Ishikawa (cell line): ENCODE results near the gene HIF3A.

Experiments
- CEBPB ChIP-seq: IDR thresholded peaks from 2 replicates; pipeline ENCODE4 v1.6.1; 2012
- CREB1 ChIP-seq: IDR thresholded peaks from 2 replicates; pipeline ENCODE4 v1.6.1; 2012; ENCODE audit warnings: low read depth
- EGR1 ChIP-seq: IDR thresholded peaks from 2 replicates; pipeline ENCODE4 v1.6.1; 2012
- EP300 ChIP-seq: IDR thresholded peaks from 2 replicates; pipeline ENCODE4 v1.6.1; 2012; ENCODE audit warnings: borderline replicate concordance
- FOXM1 ChIP-seq: IDR thresholded peaks from 2 replicates; pipeline ENCODE4 v1.6.1; 2012; ENCODE audit warnings: low read depth, borderline replicate concordance
- MAX ChIP-seq: IDR thresholded peaks from 2 replicates; pipeline ENCODE4 v1.6.1; 2012
- NFIC ChIP-seq: IDR thresholded peaks from 2 replicates; pipeline ENCODE4 v1.6.1; 2012
- RAD21 ChIP-seq: IDR thresholded peaks from 2 replicates; pipeline ENCODE4 v1.6.1; 2012; ENCODE audit warnings: low read depth
- REST ChIP-seq: IDR thresholded peaks from 2 replicates; pipeline ENCODE4 v1.6.1; 2012; ENCODE audit warnings: low read depth, mild to moderate bottlenecking
- TAF1 ChIP-seq: IDR thresholded peaks from 2 replicates; pipeline ENCODE4 v1.6.1; 2012; ENCODE audit warnings: low read depth, mild to moderate bottlenecking
- TCF12 ChIP-seq: IDR thresholded peaks from 2 replicates; pipeline ENCODE4 v1.6.1; 2012; ENCODE audit warnings: low read depth
- TEAD4 ChIP-seq: IDR thresholded peaks from 2 replicates; pipeline ENCODE4 v1.6.1; 2012
- USF1 ChIP-seq: IDR thresholded peaks from 2 replicates; pipeline ENCODE4 v1.6.1; 2012
- YY1 ChIP-seq: IDR thresholded peaks from 2 replicates; pipeline ENCODE4 v1.6.1; 2012; ENCODE audit warnings: low read depth
- ZBTB7A ChIP-seq: IDR thresholded peaks from 2 replicates; pipeline ENCODE4 v1.6.1; 2012; ENCODE audit warnings: low read depth

HIF3A gene

GRCh38 chr19:46350758-46351159, 53.9 kb downstream of the HIF3A start:
- no peak for TF ChIP-seq TEAD4
- TF ChIP-seq EGR1: no peak
- no peak for TF ChIP-seq RAD21
- no peak for TF ChIP-seq NFIC
- no peak for TF ChIP-seq TCF12
- TF ChIP-seq FOXM1: no peak
- TF ChIP-seq REST: no peak
- no peak for TF ChIP-seq ZBTB7A
- TF ChIP-seq MAX: no peak
- TF ChIP-seq USF1: no peak
- TF ChIP-seq YY1: no peak
- no peak for TF ChIP-seq CREB1
- TF ChIP-seq TAF1: no peak

- TF ChIP-seq TEAD4: peak; percentile 69
- no peak for TF ChIP-seq ZBTB7A
- no peak for TF ChIP-seq EGR1
- no peak for TF ChIP-seq MAX
- peak; percentile 61; the same call in 1 of the 2 replicates for TF ChIP-seq TCF12
- no peak for TF ChIP-seq CREB1
- TF ChIP-seq USF1: no peak
- TF ChIP-seq FOXM1: no peak
- peak; percentile 25; the same call in 1 of the 2 replicates for TF ChIP-seq EP300
- TF ChIP-seq CEBPB: no peak; the same call in 1 of the 2 replicates
- no peak for TF ChIP-seq YY1
- peak; percentile 80 for TF ChIP-seq NFIC
- no peak for TF ChIP-seq TAF1
Observed at GRCh38 chr19:46351241-46352041, 54.6 kb downstream of the HIF3A start.

GRCh38 chr19:46353730-46354528, 57.1 kb downstream of the HIF3A start:
- no peak for TF ChIP-seq TEAD4
- no peak for TF ChIP-seq TAF1
- no peak for TF ChIP-seq CEBPB
- TF ChIP-seq CREB1: no peak
- TF ChIP-seq TCF12: no peak
- TF ChIP-seq EGR1: no peak
- no peak for TF ChIP-seq RAD21
- no peak for TF ChIP-seq REST
- TF ChIP-seq NFIC: no peak
- no peak for TF ChIP-seq FOXM1
- TF ChIP-seq ZBTB7A: no peak
- no peak for TF ChIP-seq USF1
- no peak for TF ChIP-seq MAX
- no peak for TF ChIP-seq EP300
- TF ChIP-seq YY1: no peak

GRCh38 chr19:46355234-46356148, 58.6 kb downstream of the HIF3A start:
- TF ChIP-seq ZBTB7A (no peak), TAF1 (no peak), REST (no peak), NFIC (no peak), TEAD4 (no peak), EGR1 (no peak), EP300 (no peak), CEBPB (no peak), RAD21 (no peak), FOXM1 (no peak), YY1 (no peak), TCF12 (no peak)
